ENCODE results near the gene SMPDL3B. TPM values are rescaled to one million over a fixed set of nuclear protein-coding genes. Genes with fewer than 3 reads are reported as not detected.

Gene SMPDL3B
- total and polyA plus RNA-seq, 8 donors, result 10.5 to 15.7 (median 13.9) TPM

GRCh38 chr1:27906759-27907158 lies 28.0 kb upstream of the SMPDL3B start:
- ATAC-seq (no peak), DNase-seq (peak in 1 of 4 donors; percentile 46)
- TF ChIP-seq CTCF (IDR thresholded peaks at IDR 0.05), result no peak
- Histone ChIP-seq H3K27ac (no peak overlapping the region), H3K36me3 (peaks cover 0 to 92% of the 10 kb centered on the region in 2 donors), H3K27me3 (no peaks in the 10 kb centered on the region), H3K4me3 (no peak overlapping the region), H3K9me3 (no peaks in the 10 kb centered on the region), H3K4me1 (peaks cover 0 to 33% of the 10 kb centered on the region in 2 donors)
- intact Hi-C loops (cut with DNase I), result no loop called here

- intact Hi-C loops (cut with DNase I), result no loop called here
- ATAC-seq (no peak), DNase-seq (no peak)
- Histone ChIP-seq H3K4me1 (peaks cover 0 to 19% of the 10 kb centered on the region in 2 donors), H3K4me3 (no peak overlapping the region), H3K36me3 (peaks cover 0 to 47% of the 10 kb centered on the region in 2 donors), H3K9me3 (peaks cover 0 to 8% of the 10 kb centered on the region in 2 donors), H3K27me3 (no peaks in the 10 kb centered on the region), H3K27ac (no peak overlapping the region)
- TF ChIP-seq CTCF (IDR thresholded peaks at IDR 0.05), result no peak
Measured at GRCh38 chr1:27912429-27912828, 22.4 kb upstream of the SMPDL3B start.

GRCh38 chr1:27915082-27915575 lies 19.7 kb upstream of the SMPDL3B start:
- ATAC-seq, result no peak
- Histone ChIP-seq H3K27me3 (no peaks in the 10 kb centered on the region), H3K9me3 (peaks cover 0 to 8% of the 10 kb centered on the region in 2 donors), H3K4me3 (peak overlapping the region in 1 of 2 donors; percentile 72), H3K36me3 (peaks cover 0 to 26% of the 10 kb centered on the region in 2 donors), H3K27ac (peak overlapping the region; percentile 65 to 89), H3K4me1 (peaks cover 0 to 19% of the 10 kb centered on the region in 2 donors)
- TF ChIP-seq CTCF (IDR thresholded peaks at IDR 0.05), result no peak
- no peak for DNase-seq
- intact Hi-C loops (cut with DNase I), result no loop called here

- Histone ChIP-seq H3K36me3 (no peaks in the 10 kb centered on the region), H3K9me3 (no peaks in the 10 kb centered on the region), H3K27me3 (no peaks in the 10 kb centered on the region), H3K27ac (no peak overlapping the region), H3K4me3 (no peak overlapping the region), H3K4me1 (no peaks in the 10 kb centered on the region)
- intact Hi-C loops (cut with DNase I), result no loop called here
- no peak for TF ChIP-seq CTCF (IDR thresholded peaks at IDR 0.05)
- no peak for ATAC-seq
- DNase-seq, result no peak
Measured at GRCh38 chr1:27922272-27922671, 12.5 kb upstream of the SMPDL3B start.

- Histone ChIP-seq H3K4me1 (peaks cover 0 to 8% of the 10 kb centered on the region in 2 donors), H3K9me3 (no peaks in the 10 kb centered on the region), H3K27ac (no peak overlapping the region), H3K27me3 (no peaks in the 10 kb centered on the region), H3K4me3 (no peak overlapping the region), H3K36me3 (no peaks in the 10 kb centered on the region)
- no peak for TF ChIP-seq CTCF (IDR thresholded peaks at IDR 0.05)
- ATAC-seq, result no peak
- intact Hi-C loops (cut with DNase I), result no loop called here
- no peak for DNase-seq
Measured at GRCh38 chr1:27928216-27928954, 6.4 kb upstream of the SMPDL3B start.

Data from left lung (tissue), 10 donors.